AG04449 (cell line): ENCODE measurements around the gene CARD6.
"Not testable (repeated sequence)": the region's sequence is repeated elsewhere in the genome, so short reads cannot be mapped to it uniquely, and the experiment has no call there.

ENCODE experiments used
- CTCF ChIA-PET: fragments of 350-600 bp; formaldehyde crosslinking; extraction: SDS; loops from one replicate; lab custom pipeline; 2021; ENCODE audit warnings: antibody characterized with exemption; lab: Yijun Ruan, JAX
- POLR2A ChIA-PET: fragments of 400-600, 350-600 bp; formaldehyde crosslinking; extraction: SDS; loops from one replicate; lab custom pipeline; 2020; ENCODE audit warnings: antibody characterized with exemption, inconsistent platforms; lab: Yijun Ruan, JAX
- DNase-seq: peaks from one replicate; pipeline ENCODE4 v3.0.0-alpha.2; 2010; ENCODE audit warnings: low read depth, low spot score
- H3K4me3 ChIP-seq: 2 replicates; pipeline ENCODE4 v1.5.1; 2011; ENCODE audit warnings: low read depth, mild to moderate bottlenecking, control low read depth, low read length
- TF ChIP-seq, protein P1 (sequence below): IDR thresholded peaks from one replicate; pipeline ENCODE4 v1.5.1; 2011; ENCODE audit warnings: mild to moderate bottlenecking, moderate library complexity, low read length, control low read depth, inconsistent platforms; ENCODE audit not compliant: insufficient read depth; ENCODE audit errors: missing control alignments

The CARD6 gene

DNA sequence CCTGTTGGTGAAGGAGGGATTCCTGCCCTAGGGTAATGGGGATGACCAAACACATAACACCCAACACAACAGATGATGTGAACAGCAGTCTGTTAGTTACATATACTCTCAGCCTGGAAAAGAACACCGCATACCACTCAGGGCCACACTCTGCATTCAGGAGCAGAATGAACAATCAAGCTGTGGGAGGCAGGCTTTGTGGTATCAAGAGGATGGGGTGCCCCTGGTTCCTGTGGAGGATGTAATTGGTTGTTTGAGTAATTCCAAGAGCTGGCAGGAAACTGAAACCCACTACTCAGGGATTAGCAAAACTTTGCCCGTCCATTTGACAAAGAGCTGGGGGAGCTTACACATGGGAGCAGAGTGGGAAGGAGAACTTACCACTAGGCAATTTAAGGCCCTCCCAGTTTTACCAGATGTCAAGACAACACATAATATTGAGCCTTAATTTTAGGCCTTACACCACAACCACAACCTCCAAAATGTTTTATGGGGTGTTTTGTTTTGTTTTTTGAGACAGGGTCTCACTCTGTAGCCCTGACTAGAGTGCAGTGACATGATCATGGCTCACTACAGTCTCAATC, 27.4 kb upstream of the CARD6 start:
- H3K4me3 ChIP-seq, result no peak overlapping the region
- DNase-seq, result no peak
- TF ChIP-seq, protein P1, sequence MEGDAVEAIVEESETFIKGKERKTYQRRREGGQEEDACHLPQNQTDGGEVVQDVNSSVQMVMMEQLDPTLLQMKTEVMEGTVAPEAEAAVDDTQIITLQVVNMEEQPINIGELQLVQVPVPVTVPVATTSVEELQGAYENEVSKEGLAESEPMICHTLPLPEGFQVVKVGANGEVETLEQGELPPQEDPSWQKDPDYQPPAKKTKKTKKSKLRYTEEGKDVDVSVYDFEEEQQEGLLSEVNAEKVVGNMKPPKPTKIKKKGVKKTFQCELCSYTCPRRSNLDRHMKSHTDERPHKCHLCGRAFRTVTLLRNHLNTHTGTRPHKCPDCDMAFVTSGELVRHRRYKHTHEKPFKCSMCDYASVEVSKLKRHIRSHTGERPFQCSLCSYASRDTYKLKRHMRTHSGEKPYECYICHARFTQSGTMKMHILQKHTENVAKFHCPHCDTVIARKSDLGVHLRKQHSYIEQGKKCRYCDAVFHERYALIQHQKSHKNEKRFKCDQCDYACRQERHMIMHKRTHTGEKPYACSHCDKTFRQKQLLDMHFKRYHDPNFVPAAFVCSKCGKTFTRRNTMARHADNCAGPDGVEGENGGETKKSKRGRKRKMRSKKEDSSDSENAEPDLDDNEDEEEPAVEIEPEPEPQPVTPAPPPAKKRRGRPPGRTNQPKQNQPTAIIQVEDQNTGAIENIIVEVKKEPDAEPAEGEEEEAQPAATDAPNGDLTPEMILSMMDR, result no peak
- ChIA-PET POLR2A (interaction anchor here (0.8 kb wide), 1 partner anchor 22 kb away, joined by 3 read pairs; no protein-coding TSS in a partner anchor), CTCF (no interaction called here)

DNA sequence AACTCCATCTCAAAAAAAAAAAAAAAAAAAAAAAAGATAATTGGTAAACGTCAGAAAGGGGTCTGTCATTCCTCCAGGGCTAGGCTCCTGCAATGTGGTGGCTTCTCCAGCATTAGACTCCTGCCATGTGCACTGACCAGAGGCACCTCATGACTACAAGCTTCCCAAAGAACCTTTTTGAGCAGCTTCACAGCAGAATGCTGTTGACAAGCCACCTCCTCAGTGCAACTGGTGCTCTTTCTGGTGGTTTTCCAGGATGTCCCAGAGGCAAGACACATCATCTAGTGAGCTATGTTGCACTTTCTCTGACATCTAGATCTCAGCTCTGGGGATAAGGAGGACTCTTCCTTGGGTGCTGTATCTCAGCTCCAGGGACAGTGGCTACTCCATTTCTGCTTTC, 17.7 kb upstream of the CARD6 start:
- POLR2A ChIA-PET, result interaction anchor here (0.7 to 3.6 kb wide), 4 partner anchors 9 to 15 kb away, joined by 3 to 16 read pairs (median 7); partner anchors contain the start of gene RPL37
- TF ChIP-seq, protein P1, result no peak
- CTCF ChIA-PET, result interaction anchor here (1.1 to 1.2 kb wide), 2 partner anchors 25 to 26 kb away, joined by 4 read pairs; partner anchors contain the start of gene PRKAA1
- no peak overlapping the region for H3K4me3 ChIP-seq
- no peak for DNase-seq

- not testable (repeated sequence) for DNase-seq, H3K4me3 ChIP-seq
- POLR2A ChIA-PET, result interaction anchor here (0.9 to 3.6 kb wide), 3 partner anchors 7 to 18 kb away, joined by 5 to 16 read pairs (median 5); no protein-coding TSS in a partner anchor
- CTCF ChIA-PET, result interaction anchor here (1.1 to 1.5 kb wide), 2 partner anchors 34 to 70 kb away, joined by 3 to 5 read pairs; partner anchors contain the start of gene TTC33
Observed at GRCh38 chr5:40825461-40826043, 15.6 kb upstream of the CARD6 start.

- ChIA-PET POLR2A (interaction anchor here (2.1 kb wide), 1 partner anchor 19 kb away, joined by 5 read pairs; no protein-coding TSS in a partner anchor), CTCF (interaction anchor here (1.1 to 1.5 kb wide), 2 partner anchors 35 to 71 kb away, joined by 3 to 5 read pairs; partner anchors contain the start of gene TTC33)
- no peak for DNase-seq
- TF ChIP-seq, protein P1, result no peak
- no peak overlapping the region for H3K4me3 ChIP-seq
Observed at GRCh38 chr5:40826489-40827187, 14.5 kb upstream of the CARD6 start.

DNA sequence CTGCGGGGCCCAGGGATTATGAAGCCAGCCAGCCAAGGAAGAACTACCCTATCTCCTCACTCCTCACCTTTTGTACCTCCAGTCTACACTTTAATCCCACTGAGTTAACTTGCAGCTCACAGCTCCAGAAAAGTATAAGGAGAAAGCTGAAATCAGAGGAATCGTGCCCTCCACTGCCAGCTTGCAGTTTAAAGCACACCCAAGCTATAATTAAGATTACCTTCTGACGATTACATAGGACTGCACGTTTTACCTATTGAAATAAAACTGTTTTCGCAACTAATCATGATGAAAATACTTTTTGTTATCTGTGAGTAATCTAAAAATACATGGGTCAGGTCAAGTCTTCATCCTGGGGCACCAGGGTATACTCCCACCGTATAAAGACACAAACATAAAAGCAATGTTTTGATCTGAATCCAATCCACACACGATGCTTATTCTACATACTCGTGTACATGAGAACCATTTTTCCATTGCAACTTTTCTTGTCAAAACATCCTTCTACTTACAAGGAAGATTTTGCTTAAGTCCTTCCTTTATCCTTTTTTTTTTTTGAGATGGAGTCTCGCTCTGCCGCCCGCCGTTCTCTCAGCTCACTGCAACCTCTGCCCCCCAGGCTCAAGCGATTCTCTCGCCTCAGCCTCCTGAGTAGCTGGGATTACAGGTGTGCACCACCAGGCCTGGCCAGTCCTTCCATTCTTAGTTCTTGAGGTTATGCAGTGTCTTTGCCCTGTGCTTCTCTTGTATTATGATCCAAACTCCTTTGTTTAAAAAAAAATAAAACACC, 13.8 kb upstream of the CARD6 start:
- ChIA-PET POLR2A (interaction anchor here (1.2 kb wide), 1 partner anchor 11 kb away, joined by 3 read pairs; no protein-coding TSS in a partner anchor), CTCF (no interaction called here)
- H3K4me3 ChIP-seq, result no peak overlapping the region
- TF ChIP-seq, protein P1, result no peak
- DNase-seq, result no peak

DNA sequence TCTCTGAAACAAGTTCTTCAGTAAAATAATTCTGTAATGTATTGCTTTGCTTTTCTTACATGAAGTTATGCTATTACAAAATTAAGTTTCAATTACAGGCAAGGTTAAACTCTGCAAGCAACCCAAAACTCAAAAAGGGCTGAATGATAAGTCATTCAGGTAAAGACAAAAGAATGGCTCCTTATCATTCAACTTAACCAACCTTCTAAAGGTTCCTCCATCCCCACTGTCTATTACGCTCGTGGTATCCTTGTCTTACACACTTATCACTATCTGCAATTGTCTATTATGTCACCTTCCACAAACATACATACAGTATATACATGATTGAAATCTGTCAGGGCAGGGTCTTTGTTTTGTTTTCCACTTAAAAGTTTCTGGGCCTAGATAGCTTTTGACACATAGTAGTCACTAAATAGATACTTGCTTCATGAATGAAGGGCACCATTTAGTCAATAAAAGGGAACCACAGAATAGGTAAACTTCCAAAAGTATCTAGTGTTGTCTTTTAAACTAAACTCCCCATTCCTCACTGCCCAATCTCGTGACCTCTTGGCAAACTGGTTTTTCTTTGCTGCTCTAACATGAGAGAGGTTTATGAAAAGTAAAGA, 13.0 kb upstream of the CARD6 start:
- DNase-seq, result no peak
- TF ChIP-seq, protein P1, result no peak
- POLR2A ChIA-PET, result interaction anchor here (1.2 kb wide), 1 partner anchor 12 kb away, joined by 3 read pairs; no protein-coding TSS in a partner anchor
- CTCF ChIA-PET, result no interaction called here
- no peak overlapping the region for H3K4me3 ChIP-seq
